K562 (cell line): ENCODE measurements around the gene THRSP. TPM values are rescaled to one million over a fixed set of nuclear protein-coding genes. Genes with fewer than 3 reads are reported as not detected.
A peak's percentile ranks its signal among the peaks of the same experiment; 100 is the strongest.

Experiments used
- CC2D1A ChIP-seq: fragments of 450-650 bp; IDR thresholded peaks from 2 replicates; pipeline ENCODE4 v1.6.1; 2017; ENCODE audit warnings: mild to moderate bottlenecking
- FOSL1 ChIP-seq: fragments of 200-800 bp; sonication (Bioruptor generic); conservative IDR thresholded peaks from 2 replicates; pipeline ENCODE4 v1.6.1; 2016; ENCODE audit warnings: missing genetic modification characterization, missing compliant biosample characterization
- GABPB2 ChIP-seq: fragments of 250-450 bp; sonication (Bioruptor Pico); conservative IDR thresholded peaks from 2 replicates; pipeline ENCODE4 v1.5.1; 2021; ENCODE audit warnings: mild to moderate bottlenecking
- HDAC6 ChIP-seq: IDR thresholded peaks from 2 replicates; pipeline ENCODE4 v1.6.1; 2012; ENCODE audit warnings: low read depth, mild to moderate bottlenecking, control low read depth, inconsistent platforms, low read length, moderate library complexity
- HMG20B ChIP-seq: fragments of 250-450 bp; sonication (Bioruptor Pico); IDR thresholded peaks from 2 replicates; pipeline ENCODE4 v1.5.0; 2021; ENCODE audit warnings: mild to moderate bottlenecking
- HSF4 ChIP-seq: fragments of 250-450 bp; sonication (Bioruptor Pico); IDR thresholded peaks from 2 replicates; pipeline ENCODE4 v2.1.2; 2022; ENCODE audit warnings: mild to moderate bottlenecking, moderate library complexity, borderline replicate concordance
- KAT7 ChIP-seq: sonication (generic); formaldehyde crosslinking; IDR thresholded peaks from 2 replicates; pipeline ENCODE4 v1.8.0; 2022; ENCODE audit warnings: missing genetic modification reagents, mild to moderate bottlenecking, borderline replicate concordance
- MED1 ChIP-seq: sonication (generic); formaldehyde crosslinking; IDR thresholded peaks from 2 replicates; pipeline ENCODE4 v1.8.1; 2023; ENCODE audit warnings: missing genetic modification reagents, borderline replicate concordance
- PML ChIP-seq: IDR thresholded peaks from 2 replicates; pipeline ENCODE4 v1.6.1; 2012; ENCODE audit warnings: low read length, inconsistent platforms
- POLR2AphosphoS2 ChIP-seq: IDR thresholded peaks from 2 replicates; pipeline ENCODE4 v1.6.1; 2012; ENCODE audit warnings: low read length, improper control_type of control experiment
- RFX1 ChIP-seq: fragments of 450-650 bp; IDR thresholded peaks from 2 replicates; pipeline ENCODE4 v1.6.1; 2016; ENCODE audit warnings: mild to moderate bottlenecking, moderate library complexity
- SMAD3 ChIP-seq: fragments of 450-650 bp; formaldehyde crosslinking; conservative IDR thresholded peaks from 2 replicates; pipeline ENCODE4 v1.4.0; 2020; ENCODE audit warnings: mild to moderate bottlenecking
- THRAP3 ChIP-seq: fragments of 450-650 bp; IDR thresholded peaks from 2 replicates; pipeline ENCODE4 v1.6.1; 2016; ENCODE audit warnings: mild to moderate bottlenecking, inconsistent platforms, borderline replicate concordance
- ZC3H11A ChIP-seq: IDR thresholded peaks from 2 replicates; pipeline ENCODE4 v1.6.1; 2012; ENCODE audit warnings: low read depth, low read length, improper control_type of control experiment
- ZFP30 ChIP-seq: fragments of 250-450 bp; sonication (Bioruptor Pico); IDR thresholded peaks from 2 replicates; pipeline ENCODE4 v1.8.0; 2022; ENCODE audit warnings: moderate library complexity, mild to moderate bottlenecking, inconsistent platforms, borderline replicate concordance
- ZNF23 ChIP-seq: fragments of 250-450 bp; sonication (Bioruptor Pico); IDR thresholded peaks from 2 replicates; pipeline ENCODE4 v1.4.0; 2020; ENCODE audit warnings: mild to moderate bottlenecking
- ZNF436 ChIP-seq: fragments of 250-450, 450-650 bp; sonication (Bioruptor Pico); formaldehyde crosslinking; IDR thresholded peaks from 2 replicates; pipeline ENCODE4 v1.7.0; 2020; ENCODE audit warnings: mild to moderate bottlenecking
- polyA plus RNA-seq, 8 experiments: library from polyadenylated mRNA; depleted of rRNA in 4 of 8; stranded (reverse) in 5 of 8; unstranded in 3 of 8; fragments of >200 nt; fragmentation: Nextera tagmentation in 2 of 8; fragmentation: Illumina TruSeq in 1 of 8; extraction: Ambion mirVana in 2 of 8; extraction: Trizol in 1 of 8; gene quantifications; 2 replicates each; pipeline versions ENCODE4 v1.2.1 to v1.2.3, GENCODE V29; 2011 to 2014; ENCODE audit warnings: inconsistent platforms in 1 of 8, missing spikeins in 1 of 8
- total RNA-seq, 7 experiments: library from RNA; depleted of rRNA in 6 of 7; stranded (reverse); fragments of >200 nt in 6 of 7; fragmentation: Illumina TruSeq in 2 of 7; extraction: Trizol in 2 of 7; gene quantifications; 2 replicates each; pipeline versions ENCODE4 v1.2.1 to v1.2.3, GENCODE V29; 2011 to 2021; ENCODE audit warnings: low replicate concordance in 1 of 7
- TF ChIP-seq, protein P1 (sequence below): sonication (generic); formaldehyde crosslinking; IDR thresholded peaks from 2 replicates; pipeline ENCODE4 v1.8.1; 2022; ENCODE audit warnings: missing genetic modification reagents
- TF ChIP-seq, protein P2 (sequence below): sonication (generic); formaldehyde crosslinking; IDR thresholded peaks from 2 replicates; pipeline ENCODE4 v1.8.0; 2022; ENCODE audit warnings: mild to moderate bottlenecking, missing genetic modification reagents
- TF ChIP-seq, protein P3 (sequence below), 2 experiments: fragments of 450-650 bp in 1 of 2; sonication (generic) in 1 of 2; formaldehyde crosslinking in 1 of 2; IDR thresholded peaks in 1 of 2; conservative IDR thresholded peaks in 1 of 2; 2 replicates each; pipeline versions ENCODE4 v1.6.1 to v1.8.1; 2016 to 2023; ENCODE audit warnings: mild to moderate bottlenecking in 2 of 2, moderate library complexity in 2 of 2, inconsistent platforms in 1 of 2, missing genetic modification reagents in 1 of 2
- TF ChIP-seq, protein P4 (sequence below): sonication (generic); formaldehyde crosslinking; IDR thresholded peaks from 2 replicates; pipeline ENCODE4 v1.8.1; 2023; ENCODE audit warnings: mild to moderate bottlenecking, missing genetic modification reagents
- TF ChIP-seq, protein P5 (sequence below), 2 experiments: IDR thresholded peaks; 2 replicates each; pipeline ENCODE4 v1.6.1; 2011; ENCODE audit warnings: borderline replicate concordance in 1 of 2, control low read depth in 1 of 2, low read depth in 1 of 2, low read length in 1 of 2, mild to moderate bottlenecking in 1 of 2, mixed read lengths in 1 of 2, moderate library complexity in 1 of 2; ENCODE audit not compliant: insufficient read depth in 1 of 2, insufficient read length in 1 of 2, poor library complexity in 1 of 2, severe bottlenecking in 1 of 2; ENCODE audit errors: extremely low read depth in 1 of 2

THRSP gene
- total and polyA plus RNA-seq, 9 of the 15 experiments (the other 6 are each of a cell fraction or from before 2014, with no cell fraction given), result 0.23 to 0.56 (median 0.31) TPM; not detected in 2

DNA sequence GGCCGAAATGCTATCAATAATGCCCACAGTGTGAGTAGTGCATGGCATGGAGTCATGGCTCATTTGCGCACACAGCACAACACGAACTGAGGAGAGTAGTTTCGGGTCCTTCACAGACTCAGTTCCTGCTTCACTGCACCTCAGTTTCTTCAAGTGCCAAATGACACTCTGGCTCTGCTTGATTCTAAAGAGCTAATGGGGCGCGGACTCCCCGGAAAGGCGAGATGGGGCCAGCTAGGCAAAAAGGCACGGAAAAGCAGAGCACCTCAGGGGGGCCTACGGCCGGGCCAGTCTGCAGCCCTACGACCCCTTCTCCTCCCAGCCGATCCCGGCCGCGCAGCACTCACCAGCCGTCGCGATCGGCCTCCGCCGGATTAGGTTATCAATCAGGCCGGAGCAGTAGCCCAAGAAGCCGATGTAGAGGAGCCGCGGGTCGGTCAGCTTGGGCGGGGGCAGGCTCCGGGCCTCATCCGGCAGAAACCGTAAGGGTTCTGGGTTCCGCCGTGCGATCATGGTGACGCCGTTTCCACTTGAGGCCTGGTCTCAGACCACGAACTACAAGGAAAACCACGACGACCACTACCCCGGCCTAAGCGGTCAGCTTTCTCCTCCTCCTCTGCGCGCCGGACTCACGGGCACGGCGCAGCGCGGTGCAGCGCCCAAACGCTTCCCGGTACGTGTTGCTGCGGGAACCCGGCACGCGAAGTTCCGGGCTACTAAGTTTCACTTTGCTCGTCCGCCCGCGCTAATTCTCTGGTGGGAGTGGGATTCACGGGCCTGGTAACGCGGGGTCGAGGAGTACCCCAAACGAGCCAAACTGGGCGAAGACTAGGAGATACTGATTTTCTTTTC lies 15.8 kb downstream of the THRSP start, which contains the start of gene NDUFC2 (continued):
- TF ChIP-seq, protein P1, sequence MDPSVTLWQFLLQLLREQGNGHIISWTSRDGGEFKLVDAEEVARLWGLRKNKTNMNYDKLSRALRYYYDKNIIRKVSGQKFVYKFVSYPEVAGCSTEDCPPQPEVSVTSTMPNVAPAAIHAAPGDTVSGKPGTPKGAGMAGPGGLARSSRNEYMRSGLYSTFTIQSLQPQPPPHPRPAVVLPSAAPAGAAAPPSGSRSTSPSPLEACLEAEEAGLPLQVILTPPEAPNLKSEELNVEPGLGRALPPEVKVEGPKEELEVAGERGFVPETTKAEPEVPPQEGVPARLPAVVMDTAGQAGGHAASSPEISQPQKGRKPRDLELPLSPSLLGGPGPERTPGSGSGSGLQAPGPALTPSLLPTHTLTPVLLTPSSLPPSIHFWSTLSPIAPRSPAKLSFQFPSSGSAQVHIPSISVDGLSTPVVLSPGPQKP (CRISPR knock-in tag), result no peak
- TF ChIP-seq ZFP30 (CRISPR knock-in tag), result no peak
- TF ChIP-seq ZNF23 (CRISPR knock-in tag), result no peak
- TF ChIP-seq, protein P2, sequence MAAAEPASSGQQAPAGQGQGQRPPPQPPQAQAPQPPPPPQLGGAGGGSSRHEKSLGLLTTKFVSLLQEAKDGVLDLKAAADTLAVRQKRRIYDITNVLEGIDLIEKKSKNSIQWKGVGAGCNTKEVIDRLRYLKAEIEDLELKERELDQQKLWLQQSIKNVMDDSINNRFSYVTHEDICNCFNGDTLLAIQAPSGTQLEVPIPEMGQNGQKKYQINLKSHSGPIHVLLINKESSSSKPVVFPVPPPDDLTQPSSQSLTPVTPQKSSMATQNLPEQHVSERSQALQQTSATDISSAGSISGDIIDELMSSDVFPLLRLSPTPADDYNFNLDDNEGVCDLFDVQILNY (CRISPR knock-in tag), result 0 out of 2 replicates have a peak, but pooled peaks have one; percentile 12
- peak; percentile 37; the same call in 1 of the 2 replicates for TF ChIP-seq FOSL1 (tag)
- TF ChIP-seq, protein P3, sequence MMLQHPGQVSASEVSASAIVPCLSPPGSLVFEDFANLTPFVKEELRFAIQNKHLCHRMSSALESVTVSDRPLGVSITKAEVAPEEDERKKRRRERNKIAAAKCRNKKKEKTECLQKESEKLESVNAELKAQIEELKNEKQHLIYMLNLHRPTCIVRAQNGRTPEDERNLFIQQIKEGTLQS (IDR thresholded peaks at IDR 0.05), result no peak
- TF ChIP-seq, protein P3 (CRISPR knock-in tag; conservative IDR thresholded peaks at IDR 0.05), result no peak
- peak; percentile 77; the same call in 1 of the 2 replicates for TF ChIP-seq KAT7
- no peak for TF ChIP-seq HSF4 (CRISPR knock-in tag)
- no peak for TF ChIP-seq SMAD3 (CRISPR knock-in tag)
- TF ChIP-seq, protein P4, sequence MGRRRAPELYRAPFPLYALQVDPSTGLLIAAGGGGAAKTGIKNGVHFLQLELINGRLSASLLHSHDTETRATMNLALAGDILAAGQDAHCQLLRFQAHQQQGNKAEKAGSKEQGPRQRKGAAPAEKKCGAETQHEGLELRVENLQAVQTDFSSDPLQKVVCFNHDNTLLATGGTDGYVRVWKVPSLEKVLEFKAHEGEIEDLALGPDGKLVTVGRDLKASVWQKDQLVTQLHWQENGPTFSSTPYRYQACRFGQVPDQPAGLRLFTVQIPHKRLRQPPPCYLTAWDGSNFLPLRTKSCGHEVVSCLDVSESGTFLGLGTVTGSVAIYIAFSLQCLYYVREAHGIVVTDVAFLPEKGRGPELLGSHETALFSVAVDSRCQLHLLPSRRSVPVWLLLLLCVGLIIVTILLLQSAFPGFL (CRISPR knock-in tag), result peak; percentile 69; the same call in 1 of the 2 replicates
- no peak for TF ChIP-seq HMG20B
- no peak for TF ChIP-seq ZNF436 (CRISPR knock-in tag)
- no peak for TF ChIP-seq POLR2AphosphoS2
- TF ChIP-seq GABPB2 (CRISPR knock-in tag), result no peak
- TF ChIP-seq HDAC6, result no peak
- TF ChIP-seq THRAP3, result no peak
- TF ChIP-seq MED1, result no peak
- TF ChIP-seq RFX1, result peak; percentile 34; the same call in 1 of the 2 replicates
- TF ChIP-seq ZC3H11A, result peak; percentile 83; the same call in 1 of the 2 replicates
- TF ChIP-seq PML, result peak; percentile 73; the same call in 1 of the 2 replicates
- TF ChIP-seq, protein P5, sequence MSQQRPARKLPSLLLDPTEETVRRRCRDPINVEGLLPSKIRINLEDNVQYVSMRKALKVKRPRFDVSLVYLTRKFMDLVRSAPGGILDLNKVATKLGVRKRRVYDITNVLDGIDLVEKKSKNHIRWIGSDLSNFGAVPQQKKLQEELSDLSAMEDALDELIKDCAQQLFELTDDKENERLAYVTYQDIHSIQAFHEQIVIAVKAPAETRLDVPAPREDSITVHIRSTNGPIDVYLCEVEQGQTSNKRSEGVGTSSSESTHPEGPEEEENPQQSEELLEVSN (IDR thresholded peaks at IDR 0.05; ENCODE audit: borderline replicate concordance in 1 of 2, extremely low read depth in 1 of 2, insufficient read depth in 1 of 2, insufficient read length in 1 of 2, low read depth in 1 of 2, low read length in 1 of 2, poor library complexity in 1 of 2, severe bottlenecking in 1 of 2), result peak; percentile 90 to 91
- TF ChIP-seq CC2D1A, result 0 out of 2 replicates have a peak, but pooled peaks have one; percentile 11
